Measurements from ENCODE around the gene RBP3.

The RBP3 gene

DNA sequence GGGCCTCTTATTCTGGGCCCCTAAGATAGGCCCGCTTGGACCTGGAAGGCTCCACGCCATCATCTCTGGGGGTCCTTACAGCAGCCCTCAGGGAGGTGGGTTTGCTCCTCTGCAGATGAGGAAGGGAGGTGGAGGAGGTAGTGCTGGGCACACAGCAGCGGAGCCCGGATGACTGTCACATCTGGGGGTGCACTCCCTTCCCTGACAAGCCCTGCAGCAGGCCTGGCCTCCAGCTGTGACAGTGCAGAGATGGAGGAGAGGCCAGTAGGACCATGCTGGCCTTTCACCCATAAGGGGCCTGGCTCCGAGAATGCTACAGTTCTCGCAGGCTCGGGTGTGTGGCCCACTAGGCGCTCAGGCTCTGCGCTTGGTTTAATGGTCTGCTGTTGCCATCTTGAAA lies 16.7 kb upstream of the RBP3 start:
- Histone ChIP-seq H3K27ac (ENCODE audit: poor library complexity, severe bottlenecking) (no peak overlapping the region), H3K4me1 (ENCODE audit: insufficient read depth, poor library complexity, severe bottlenecking) (no peaks in the 10 kb centered on the region), H3K27me3 (ENCODE audit: insufficient read depth, poor library complexity, severe bottlenecking) (peaks cover 11% of the 10 kb centered on the region), H3K36me3 (ENCODE audit: low read depth) (no peaks in the 10 kb centered on the region), H3K9me3 (ENCODE audit: severe bottlenecking) (no peaks in the 10 kb centered on the region), H3K4me3 (ENCODE audit: severe bottlenecking) (no peak overlapping the region)
- ATAC-seq (ENCODE audit: low read depth), result no peak
- TF ChIP-seq, protein P1, sequence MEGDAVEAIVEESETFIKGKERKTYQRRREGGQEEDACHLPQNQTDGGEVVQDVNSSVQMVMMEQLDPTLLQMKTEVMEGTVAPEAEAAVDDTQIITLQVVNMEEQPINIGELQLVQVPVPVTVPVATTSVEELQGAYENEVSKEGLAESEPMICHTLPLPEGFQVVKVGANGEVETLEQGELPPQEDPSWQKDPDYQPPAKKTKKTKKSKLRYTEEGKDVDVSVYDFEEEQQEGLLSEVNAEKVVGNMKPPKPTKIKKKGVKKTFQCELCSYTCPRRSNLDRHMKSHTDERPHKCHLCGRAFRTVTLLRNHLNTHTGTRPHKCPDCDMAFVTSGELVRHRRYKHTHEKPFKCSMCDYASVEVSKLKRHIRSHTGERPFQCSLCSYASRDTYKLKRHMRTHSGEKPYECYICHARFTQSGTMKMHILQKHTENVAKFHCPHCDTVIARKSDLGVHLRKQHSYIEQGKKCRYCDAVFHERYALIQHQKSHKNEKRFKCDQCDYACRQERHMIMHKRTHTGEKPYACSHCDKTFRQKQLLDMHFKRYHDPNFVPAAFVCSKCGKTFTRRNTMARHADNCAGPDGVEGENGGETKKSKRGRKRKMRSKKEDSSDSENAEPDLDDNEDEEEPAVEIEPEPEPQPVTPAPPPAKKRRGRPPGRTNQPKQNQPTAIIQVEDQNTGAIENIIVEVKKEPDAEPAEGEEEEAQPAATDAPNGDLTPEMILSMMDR (IDR thresholded peaks at IDR 0.05; ENCODE audit: poor library complexity, severe bottlenecking), result no peak
- DNase-seq (ENCODE audit: low spot score), result peak; percentile 37

DNA sequence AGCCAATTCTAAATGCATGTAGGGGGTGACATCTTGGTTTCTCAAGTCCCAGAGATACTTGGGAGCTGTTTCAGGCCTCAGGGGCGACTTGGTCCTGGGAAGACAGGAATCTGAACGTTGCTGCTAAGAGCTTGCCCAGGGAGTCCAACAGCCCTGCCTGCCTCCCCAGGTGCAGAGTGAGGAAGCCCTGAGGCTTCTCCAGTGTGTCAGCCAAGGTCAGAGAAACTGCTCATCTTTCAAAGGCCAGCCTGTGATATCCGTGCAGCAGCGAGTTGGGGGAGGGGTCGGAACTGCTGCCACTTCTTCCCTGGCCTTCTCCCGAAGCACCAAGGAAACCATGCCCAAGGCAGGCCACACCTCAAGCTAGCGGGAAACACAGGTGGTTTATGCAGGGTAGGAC lies 16.2 kb upstream of the RBP3 start:
- no peaks in the 10 kb centered on the region for H3K9me3 ChIP-seq (ENCODE audit: severe bottlenecking)
- H3K27ac ChIP-seq (ENCODE audit: poor library complexity, severe bottlenecking), result no peak overlapping the region
- H3K4me1 ChIP-seq (ENCODE audit: insufficient read depth, poor library complexity, severe bottlenecking), result no peaks in the 10 kb centered on the region
- H3K27me3 ChIP-seq (ENCODE audit: insufficient read depth, poor library complexity, severe bottlenecking), result peaks cover 11% of the 10 kb centered on the region
- peak; percentile 48; the same call in 2 of the 3 replicates for ATAC-seq (ENCODE audit: low read depth)
- H3K36me3 ChIP-seq (ENCODE audit: low read depth), result no peaks in the 10 kb centered on the region
- TF ChIP-seq, protein P1 (IDR thresholded peaks at IDR 0.05; ENCODE audit: poor library complexity, severe bottlenecking), result no peak
- DNase-seq (ENCODE audit: low spot score), result peak; percentile 27
- H3K4me3 ChIP-seq (ENCODE audit: severe bottlenecking), result no peak overlapping the region

DNA sequence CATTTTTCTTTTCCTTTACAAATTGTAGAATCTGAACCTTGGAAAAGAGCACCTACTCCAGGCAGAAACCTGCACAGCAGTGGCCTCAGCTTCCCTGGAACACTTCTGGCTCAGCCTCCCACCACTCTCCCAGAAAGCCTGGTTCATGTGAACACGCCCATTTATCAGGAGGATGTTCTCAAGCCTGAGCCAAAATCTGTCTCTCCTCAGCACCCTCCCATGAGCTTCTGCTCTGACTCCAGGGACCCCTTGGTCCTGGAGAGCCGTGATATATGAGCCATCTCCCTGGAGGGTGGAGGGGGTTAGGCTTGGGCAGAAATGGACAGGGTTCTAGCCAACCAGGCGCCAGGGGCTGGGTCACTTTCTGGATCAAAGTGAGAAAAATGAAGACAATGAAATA lies 15.8 kb upstream of the RBP3 start:
- no peaks in the 10 kb centered on the region for H3K4me1 ChIP-seq (ENCODE audit: insufficient read depth, poor library complexity, severe bottlenecking)
- peaks cover 11% of the 10 kb centered on the region for H3K27me3 ChIP-seq (ENCODE audit: insufficient read depth, poor library complexity, severe bottlenecking)
- H3K9me3 ChIP-seq (ENCODE audit: severe bottlenecking), result no peaks in the 10 kb centered on the region
- no peak overlapping the region for H3K27ac ChIP-seq (ENCODE audit: poor library complexity, severe bottlenecking)
- H3K4me3 ChIP-seq (ENCODE audit: severe bottlenecking), result no peak overlapping the region
- TF ChIP-seq, protein P1 (IDR thresholded peaks at IDR 0.05; ENCODE audit: poor library complexity, severe bottlenecking), result no peak
- no peaks in the 10 kb centered on the region for H3K36me3 ChIP-seq (ENCODE audit: low read depth)
- DNase-seq (ENCODE audit: low spot score), result peak; percentile 14
- no peak; the same call in 2 of the 3 replicates for ATAC-seq (ENCODE audit: low read depth)

DNA sequence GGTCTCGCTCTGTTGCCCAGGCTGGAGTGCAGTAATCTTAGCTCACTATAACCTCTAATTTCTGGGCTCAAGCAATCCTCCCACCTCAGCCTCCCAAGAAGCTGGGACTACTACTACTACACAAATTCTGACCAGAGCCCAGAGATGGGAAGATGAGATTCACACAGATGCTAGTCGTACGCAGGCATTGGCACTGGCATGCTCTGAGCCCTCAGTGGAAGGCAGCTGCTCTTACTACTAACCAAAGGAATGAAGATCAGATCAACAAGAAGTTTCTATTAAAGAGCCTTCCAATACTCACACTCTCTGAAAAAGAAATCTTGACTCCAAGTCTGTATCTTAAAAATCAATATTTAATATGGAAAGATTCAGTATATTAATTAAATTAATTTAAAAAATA lies 15.2 kb upstream of the RBP3 start:
- TF ChIP-seq, protein P1 (IDR thresholded peaks at IDR 0.05; ENCODE audit: poor library complexity, severe bottlenecking), result no peak
- Histone ChIP-seq H3K27me3 (ENCODE audit: insufficient read depth, poor library complexity, severe bottlenecking) (peaks cover 11% of the 10 kb centered on the region), H3K4me3 (ENCODE audit: severe bottlenecking) (no peak overlapping the region), H3K27ac (ENCODE audit: poor library complexity, severe bottlenecking) (no peak overlapping the region), H3K9me3 (ENCODE audit: severe bottlenecking) (no peaks in the 10 kb centered on the region), H3K4me1 (ENCODE audit: insufficient read depth, poor library complexity, severe bottlenecking) (no peaks in the 10 kb centered on the region), H3K36me3 (ENCODE audit: low read depth) (no peaks in the 10 kb centered on the region)
- no peak for ATAC-seq (ENCODE audit: low read depth)
- DNase-seq (ENCODE audit: low spot score), result no peak

DNA sequence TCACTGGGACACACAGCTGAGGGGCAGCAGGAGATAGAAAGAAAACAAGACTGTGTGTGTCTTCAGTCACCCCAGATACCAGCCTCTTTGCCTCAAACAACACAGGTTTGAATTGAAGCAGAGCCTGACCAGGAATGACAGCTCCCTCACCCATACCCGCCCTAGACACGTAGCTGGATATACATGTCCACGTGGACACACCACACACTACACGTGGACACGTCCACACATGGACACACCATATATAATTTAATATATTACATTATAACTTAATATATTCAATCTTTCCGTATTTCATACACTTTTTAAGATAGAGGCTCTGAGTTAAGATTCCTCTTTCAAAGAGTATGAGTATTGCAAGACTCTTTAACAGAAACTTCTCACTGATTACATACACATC lies 14.6 kb upstream of the RBP3 start:
- TF ChIP-seq, protein P1 (IDR thresholded peaks at IDR 0.05; ENCODE audit: poor library complexity, severe bottlenecking), result no peak
- H3K27ac ChIP-seq (ENCODE audit: poor library complexity, severe bottlenecking), result no peak overlapping the region
- H3K27me3 ChIP-seq (ENCODE audit: insufficient read depth, poor library complexity, severe bottlenecking), result peaks cover 11% of the 10 kb centered on the region
- no peaks in the 10 kb centered on the region for H3K9me3 ChIP-seq (ENCODE audit: severe bottlenecking)
- H3K4me3 ChIP-seq (ENCODE audit: severe bottlenecking), result no peak overlapping the region
- ATAC-seq (ENCODE audit: low read depth), result no peak
- H3K36me3 ChIP-seq (ENCODE audit: low read depth), result no peaks in the 10 kb centered on the region
- H3K4me1 ChIP-seq (ENCODE audit: insufficient read depth, poor library complexity, severe bottlenecking), result no peaks in the 10 kb centered on the region
- no peak for DNase-seq (ENCODE audit: low spot score)

Data from RWPE2 (cell line).